PC-3 (cell line): ENCODE results near the gene ADCY9. TPM values are rescaled to one million over a fixed set of nuclear protein-coding genes. Genes with fewer than 3 reads are reported as not detected.

Source experiments
- ATAC-seq: fragments of 200-7000 bp; cut with Tn5 transposase; 2 replicates; pipeline ENCODE4 v1.9.1; 2020; ENCODE audit warnings: mild to moderate bottlenecking, moderate library complexity
- BruUV-seq: library from RNA; stranded (reverse); fragments of 400-500 nt; replicated peaks from 2 replicates; lab custom pipeline; 2021; lab: Mats Ljungman, UMichigan
- CTCF ChIA-PET: fragments of 300-600 bp; sonication (Branson Sonifier 250); formaldehyde crosslinking; loops from one replicate; lab custom pipeline; 2022; ENCODE audit warnings: antibody characterized with exemption; lab: Charles Lee
- POLR2A ChIA-PET: fragments of 300-600 bp; sonication (Branson Sonifier 250); formaldehyde crosslinking; loops from one replicate; lab custom pipeline; 2022; ENCODE audit warnings: antibody characterized with exemption; ENCODE audit not compliant: unreplicated experiment; lab: Charles Lee
- DNase-seq: peaks from one replicate; pipeline ENCODE4 v3.0.0-alpha.2; 2015
- H2AFZ ChIP-seq: fragments of 300-600 bp; sonication (generic); 2 replicates; pipeline ENCODE4 v1.6.0; 2016; ENCODE audit warnings: antibody characterized with exemption, low read length
- H3F3A ChIP-seq: fragments of 300-600 bp; sonication (generic); one replicate; pipeline ENCODE4 v1.6.0; 2017; ENCODE audit warnings: antibody characterized with exemption, low read length, control low read depth, mild to moderate bottlenecking; ENCODE audit not compliant: unreplicated experiment
- H3K27ac ChIP-seq: fragments of 300-600 bp; sonication (generic); 2 replicates; pipeline ENCODE4 v1.5.1; 2016; ENCODE audit warnings: mild to moderate bottlenecking, low read length
- H3K27me3 ChIP-seq: fragments of 300-600 bp; sonication (generic); 2 replicates; pipeline ENCODE4 v1.6.1; 2016; ENCODE audit warnings: low read length, mixed read lengths
- H3K36me3 ChIP-seq: fragments of 300-600 bp; sonication (generic); 2 replicates; pipeline ENCODE4 v1.6.1; 2016; ENCODE audit warnings: low read depth, mixed run types, low read length, mixed read lengths
- H3K4me1 ChIP-seq: fragments of 300-600 bp; sonication (generic); 2 replicates; pipeline ENCODE4 v1.5.1; 2016; ENCODE audit warnings: low read length; ENCODE audit not compliant: insufficient read depth
- H3K4me2 ChIP-seq: fragments of 300-600 bp; sonication (generic); 2 replicates; pipeline ENCODE4 v1.6.0; 2016; ENCODE audit warnings: low read length
- H3K4me3 ChIP-seq: fragments of 300-600 bp; sonication (generic); 2 replicates; pipeline ENCODE4 v1.5.1; 2016; ENCODE audit warnings: mild to moderate bottlenecking, low read length, mixed read lengths
- H3K79me2 ChIP-seq: fragments of 300-600 bp; sonication (generic); 2 replicates; pipeline ENCODE4 v1.6.1; 2017; ENCODE audit warnings: low read length, mixed read lengths
- H3K9ac ChIP-seq: fragments of 300-600 bp; sonication (generic); 2 replicates; pipeline ENCODE4 v1.6.0; 2016; ENCODE audit warnings: mild to moderate bottlenecking, low read length
- H3K9me2 ChIP-seq: fragments of 300-600 bp; sonication (generic); replicated peaks from 2 replicates; pipeline ENCODE4 v1.6.1; 2016; ENCODE audit warnings: mixed run types, low read length, mixed read lengths
- H3K9me3 ChIP-seq: fragments of 300-600 bp; sonication (generic); 2 replicates; pipeline ENCODE4 v1.6.1; 2016; ENCODE audit warnings: low read length, mixed read lengths
- H4K20me1 ChIP-seq: fragments of 300-600 bp; sonication (generic); 2 replicates; pipeline ENCODE4 v1.6.1; 2016; ENCODE audit warnings: low read length, mixed read lengths
- CTCF ChIP-seq: fragments of 300-600 bp; sonication (generic); conservative IDR thresholded peaks from 2 replicates; pipeline ENCODE4 v1.5.1; 2017; ENCODE audit warnings: antibody characterized with exemption, low read depth, mild to moderate bottlenecking, low read length
- EZH2 ChIP-seq: fragments of 300-600 bp; sonication (generic); IDR thresholded peaks from one replicate; pipeline ENCODE4 v1.6.1; 2017; ENCODE audit warnings: antibody characterized with exemption, mild to moderate bottlenecking, low read length; ENCODE audit not compliant: unreplicated experiment
- EZH2phosphoT487 ChIP-seq: fragments of 300-600 bp; sonication (generic); IDR thresholded peaks from 2 replicates; pipeline ENCODE4 v1.6.1; 2018; ENCODE audit warnings: mild to moderate bottlenecking, antibody characterized with exemption, low read length, borderline replicate concordance
- intact Hi-C: fragments of 100-400 bp; cut with micrococcal nuclease; formaldehyde crosslinking; loops from 2 replicates; pipeline ENCODE4 v1.9.0; 2023
- total RNA-seq: library from RNA; depleted of rRNA; stranded (reverse); fragments of >200 nt; gene quantifications from 2 replicates; pipeline ENCODE4 v1.2.3, GENCODE V29; 2014

The ADCY9 gene
- total RNA-seq, 1 experiment from 2014 or later, result 6.2 TPM

GRCh38 chr16:3953728-3954410 is 162.4 kb downstream of the ADCY9 start:
- no peaks in the 10 kb centered on the region for H3K36me3 ChIP-seq
- no peak for TF ChIP-seq EZH2phosphoT487
- no peak for TF ChIP-seq EZH2
- no peak for TF ChIP-seq CTCF
- DNase-seq (no peak), ATAC-seq (no peak)
- no peak overlapping the region for H2AFZ ChIP-seq
- no peaks in the 10 kb centered on the region for H3K9me3 ChIP-seq
- H3F3A ChIP-seq, result no peaks in the 10 kb centered on the region
- no peak overlapping the region for H3K4me3 ChIP-seq
- H3K9me2 ChIP-seq, result no peaks in the 10 kb centered on the region
- H4K20me1 ChIP-seq, result no peaks in the 10 kb centered on the region
- H3K79me2 ChIP-seq, result no peaks in the 10 kb centered on the region
- H3K9ac ChIP-seq, result no peak overlapping the region
- no peaks in the 10 kb centered on the region for H3K27me3 ChIP-seq
- H3K4me1 ChIP-seq, result peaks cover 10% of the 10 kb centered on the region; the same call in 1 of the 2 replicates
- no TSS peak for BruUV-seq
- no peak overlapping the region for H3K27ac ChIP-seq
- ChIA-PET POLR2A (no interaction called here), CTCF (no interaction called here)
- intact Hi-C loops, result no loop called here
- no peak overlapping the region for H3K4me2 ChIP-seq

GRCh38 chr16:3952737-3953131 is 163.5 kb downstream of the ADCY9 start:
- TF ChIP-seq CTCF, result no peak
- no peak for TF ChIP-seq EZH2phosphoT487
- TF ChIP-seq EZH2, result no peak
- POLR2A ChIA-PET, result no interaction called here
- Histone ChIP-seq H3K9me2 (no peaks in the 10 kb centered on the region), H4K20me1 (no peaks in the 10 kb centered on the region), H3K4me2 (no peak overlapping the region), H3K36me3 (no peaks in the 10 kb centered on the region), H3K4me1 (peaks cover 10% of the 10 kb centered on the region; the same call in 1 of the 2 replicates), H3K27me3 (no peaks in the 10 kb centered on the region), H3K9ac (no peak overlapping the region), H2AFZ (no peak overlapping the region), H3K9me3 (no peaks in the 10 kb centered on the region), H3K79me2 (no peaks in the 10 kb centered on the region), H3F3A (no peaks in the 10 kb centered on the region), H3K27ac (no peak overlapping the region), H3K4me3 (no peak overlapping the region)
- no peak for ATAC-seq
- no TSS peak for BruUV-seq
- no peak for DNase-seq
- CTCF ChIA-PET, result no interaction called here
- intact Hi-C loops, result no loop called here
